Measurements from ENCODE around the gene ANKRD30BL. TPM values are rescaled to one million over a fixed set of nuclear protein-coding genes. Genes with fewer than 3 reads are reported as not detected.
"Not testable (repeated sequence)": the region's sequence is repeated elsewhere in the genome, so short reads cannot be mapped to it uniquely, and the experiment has no call there.

Gene ANKRD30BL, protein sequence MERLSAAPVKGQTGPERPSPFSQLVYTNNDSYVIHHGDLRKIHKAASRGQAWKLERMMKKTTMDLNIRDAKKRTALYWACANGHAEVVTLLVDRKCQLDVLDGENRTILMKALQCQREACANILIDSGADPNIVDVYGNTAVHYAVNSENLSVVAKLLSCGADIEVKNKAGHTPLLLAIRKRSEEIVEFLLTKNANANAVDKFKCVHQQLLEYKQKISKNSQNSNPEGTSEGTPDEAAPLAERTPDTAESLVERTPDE
- total RNA-seq = under 1 TPM in 2 of 4 donors, not detected in 2; 0.67 to 0.81 TPM

GRCh38 chr2:132161161-132162124 lies at the start of gene ANKRD30BL:
ANKRD30BL (minus strand) TSS chr2:132161952; CDS start chr2:132161705, 247 bp downstream.
- H3K4me3 ChIP-seq (replicated peaks in 1 of 3); H3K9me3 ChIP-seq; intact Hi-C loops (cut with DNase I); DNase-seq; H3K27me3 ChIP-seq; H3K27ac ChIP-seq; H3K4me1 ChIP-seq; H3K36me3 ChIP-seq: not testable (repeated sequence)
- 90 to 95% methylated on average over 37 to 38 of the region's 48 CpGs for WGBS, 2 donors

DNA sequence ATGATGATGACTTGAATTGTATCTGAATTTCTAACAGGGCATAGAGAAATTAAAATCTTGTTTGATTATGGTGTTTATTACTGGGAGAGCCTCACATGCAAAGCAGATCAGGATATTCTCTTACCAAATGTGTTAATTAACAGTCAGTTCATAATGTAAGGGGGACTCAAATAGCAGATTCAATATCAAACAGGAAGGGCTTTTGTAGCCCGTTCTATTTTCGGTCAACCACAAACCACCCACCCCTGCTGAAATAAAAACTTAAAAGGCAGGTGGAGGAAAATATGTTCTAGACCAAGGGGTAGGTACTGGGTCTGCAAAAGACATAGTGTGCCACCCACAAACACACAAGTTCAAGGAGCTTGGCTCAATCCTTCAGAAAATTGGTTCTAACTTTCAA lies 41.1 kb upstream of the ANKRD30BL start:
- DNase-seq; H3K9me3 ChIP-seq; H3K4me1 ChIP-seq; H3K36me3 ChIP-seq; H3K27ac ChIP-seq; intact Hi-C loops (cut with DNase I); H3K27me3 ChIP-seq; H3K4me3 ChIP-seq (replicated peaks in 1 of 3): not testable (repeated sequence)
- 78 to 85% methylated on average over 2 of the region's 2 CpGs for WGBS, 2 donors

DNA sequence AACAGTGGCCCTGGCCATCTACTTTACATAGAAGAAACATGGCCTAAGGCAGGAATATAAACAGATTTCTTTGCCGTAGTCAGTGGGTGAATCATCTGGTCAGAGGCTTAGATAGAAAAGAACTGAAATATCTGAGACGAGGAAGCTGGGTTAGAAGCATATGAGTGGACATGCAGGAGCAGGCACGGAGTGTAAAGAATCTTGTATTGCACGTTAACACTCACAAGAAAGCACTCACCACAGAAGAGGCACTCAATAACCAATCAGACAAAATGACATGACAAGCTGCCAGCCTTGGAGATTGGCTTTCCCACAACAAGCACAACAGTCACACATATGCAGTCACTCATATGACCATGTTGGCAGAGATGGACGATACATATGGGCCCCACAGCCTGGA lies 31.1 kb upstream of the ANKRD30BL start:
- H3K4me1 ChIP-seq; H3K9me3 ChIP-seq; H3K4me3 ChIP-seq (replicated peaks in 1 of 3); intact Hi-C loops (cut with DNase I); H3K27ac ChIP-seq; H3K36me3 ChIP-seq; H3K27me3 ChIP-seq; DNase-seq: not testable (repeated sequence)
- WGBS, 2 donors = 52 to 58% methylated on average over 5 of the region's 5 CpGs

- 62 to 95% methylated on average over 1 of the region's 1 CpG for WGBS, 2 donors
- DNase-seq; H3K9me3 ChIP-seq; H3K27ac ChIP-seq; H3K27me3 ChIP-seq; H3K36me3 ChIP-seq; intact Hi-C loops (cut with DNase I); H3K4me3 ChIP-seq (replicated peaks in 1 of 3); H3K4me1 ChIP-seq: not testable (repeated sequence)
Observed at GRCh38 chr2:132167100-132167499, 5.3 kb upstream of the ANKRD30BL start.

DNA sequence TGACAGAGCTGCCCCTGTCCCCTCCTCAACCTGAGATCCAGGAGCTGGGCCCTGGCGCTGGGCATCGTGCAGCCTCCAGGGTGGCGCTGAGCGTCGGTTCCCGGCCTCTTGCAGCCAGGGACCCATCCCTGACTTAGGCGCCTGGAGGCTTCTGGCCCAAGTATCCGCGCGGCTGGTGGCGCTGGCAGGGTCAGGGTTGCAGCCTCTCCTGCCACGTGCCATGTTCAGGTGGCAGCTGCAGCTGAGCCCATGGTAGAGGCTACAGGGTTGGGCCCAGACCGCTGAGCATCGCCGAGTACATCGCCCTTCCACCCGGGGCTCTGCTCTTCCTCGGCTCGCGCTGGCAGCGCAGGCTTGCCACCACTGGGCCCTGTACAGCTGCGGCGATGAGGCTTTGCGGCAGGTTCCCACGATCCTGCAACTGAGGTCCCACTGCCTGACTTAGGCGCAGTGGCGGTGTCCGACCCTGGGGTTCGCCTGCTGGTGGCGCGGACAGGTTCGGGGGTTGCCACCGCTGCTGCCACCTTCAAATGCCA lies 441 bp upstream of the ANKRD30BL start:
- H3K27me3 ChIP-seq; H3K36me3 ChIP-seq; H3K27ac ChIP-seq; H3K4me3 ChIP-seq (replicated peaks in 1 of 3); H3K4me1 ChIP-seq; H3K9me3 ChIP-seq; DNase-seq; intact Hi-C loops (cut with DNase I): not testable (repeated sequence)
- 93 to 96% methylated on average over 10 to 12 of the region's 33 CpGs for WGBS, 2 donors

DNA sequence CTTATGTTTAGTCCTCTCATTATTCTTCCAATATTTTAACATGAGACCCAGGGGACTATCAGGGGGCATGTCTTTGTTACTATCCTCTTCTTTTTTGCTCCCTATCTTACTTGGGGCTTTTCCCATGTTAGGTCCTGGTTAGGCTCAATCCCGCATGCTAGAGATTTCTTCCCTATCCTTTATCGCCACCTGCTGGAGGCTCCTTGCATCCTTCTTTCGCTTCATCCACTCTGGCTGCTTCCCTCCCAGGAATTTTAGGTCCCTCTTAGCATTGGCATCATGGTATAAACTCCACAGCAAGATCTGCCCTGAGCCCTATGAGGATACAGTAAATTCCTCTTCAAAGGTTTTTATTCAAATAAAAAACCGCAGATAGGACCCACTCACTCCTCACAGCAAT lies 15.0 kb downstream of the ANKRD30BL start:
- TF ChIP-seq, protein P1, sequence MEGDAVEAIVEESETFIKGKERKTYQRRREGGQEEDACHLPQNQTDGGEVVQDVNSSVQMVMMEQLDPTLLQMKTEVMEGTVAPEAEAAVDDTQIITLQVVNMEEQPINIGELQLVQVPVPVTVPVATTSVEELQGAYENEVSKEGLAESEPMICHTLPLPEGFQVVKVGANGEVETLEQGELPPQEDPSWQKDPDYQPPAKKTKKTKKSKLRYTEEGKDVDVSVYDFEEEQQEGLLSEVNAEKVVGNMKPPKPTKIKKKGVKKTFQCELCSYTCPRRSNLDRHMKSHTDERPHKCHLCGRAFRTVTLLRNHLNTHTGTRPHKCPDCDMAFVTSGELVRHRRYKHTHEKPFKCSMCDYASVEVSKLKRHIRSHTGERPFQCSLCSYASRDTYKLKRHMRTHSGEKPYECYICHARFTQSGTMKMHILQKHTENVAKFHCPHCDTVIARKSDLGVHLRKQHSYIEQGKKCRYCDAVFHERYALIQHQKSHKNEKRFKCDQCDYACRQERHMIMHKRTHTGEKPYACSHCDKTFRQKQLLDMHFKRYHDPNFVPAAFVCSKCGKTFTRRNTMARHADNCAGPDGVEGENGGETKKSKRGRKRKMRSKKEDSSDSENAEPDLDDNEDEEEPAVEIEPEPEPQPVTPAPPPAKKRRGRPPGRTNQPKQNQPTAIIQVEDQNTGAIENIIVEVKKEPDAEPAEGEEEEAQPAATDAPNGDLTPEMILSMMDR (IDR thresholded peaks at IDR 0.05) = peak in 5 of 6 experiments; percentile 16 to 65 (median 52)
- intact Hi-C loops (cut with DNase I); H3K27ac ChIP-seq; H3K9me3 ChIP-seq; H3K4me1 ChIP-seq; H3K36me3 ChIP-seq; H3K27me3 ChIP-seq; H3K4me3 ChIP-seq (replicated peaks in 1 of 3): not testable (repeated sequence)
- peak; percentile 37 to 60 for DNase-seq
- 9 to 10% methylated on average over 4 of the region's 4 CpGs for WGBS, 2 donors

Small RNA genes lying within 50 kb of the gene (small RNA-seq; reads per million reads assigned to genes)
- gene RNU6-1132P = not detected
